Measurements from ENCODE around the gene SLC22A4. TPM values are rescaled to one million over a fixed set of nuclear protein-coding genes. Genes with fewer than 3 reads are reported as not detected.
A peak's percentile ranks its signal among the peaks of the same experiment; 100 is the strongest.

Gene SLC22A4
- total RNA-seq, 2 donors from 2014 or later = 0.68 TPM; not detected in 1

- Histone ChIP-seq H3K4me1 (ENCODE audit: control insufficient read depth, insufficient read depth, low read length) (no peaks in the 10 kb centered on the region), H3K36me3 (ENCODE audit: control insufficient read depth, insufficient read depth, low read length) (no peaks in the 10 kb centered on the region), H3K27me3 (ENCODE audit: control insufficient read depth, insufficient read depth, low read length, poor library complexity, severe bottlenecking) (peaks cover under 1% of the 10 kb centered on the region), H3K27ac (ENCODE audit: low read depth, low read length) (no peak overlapping the region), H3K4me3 (ENCODE audit: low read length) (no peak overlapping the region), H3K9ac (ENCODE audit: extremely low read depth, low read length, poor library complexity, severe bottlenecking) (no peak overlapping the region), H3K9me3 (ENCODE audit: control insufficient read depth, low read length) (no peaks in the 10 kb centered on the region)
- peaks cover 16% of the 10 kb centered on the region for H3K27me3 Mint-ChIP-seq (ENCODE audit: insufficient read depth)
- no peak for DNase-seq
- no peak overlapping the region for H3K4me3 Mint-ChIP-seq
- H3K27ac Mint-ChIP-seq = no peak overlapping the region
- H3K4me1 Mint-ChIP-seq = peaks cover 6% of the 10 kb centered on the region
- no peak for TF ChIP-seq CTCF (conservative IDR thresholded peaks at IDR 0.05)
- 88 to 94% methylated on average over 3 of the region's 3 CpGs for WGBS, 2 experiments (ENCODE audit: insufficient coverage in 1 of 2, insufficient read length in 1 of 2)
- no peaks in the 10 kb centered on the region for H3K36me3 Mint-ChIP-seq (ENCODE audit: low read depth)
- H3K9me3 Mint-ChIP-seq = peaks cover 1% of the 10 kb centered on the region
Observed at GRCh38 chr5:132289097-132289496, 5.1 kb upstream of the SLC22A4 start.

GRCh38 chr5:132291026-132291425 lies 3.2 kb upstream of the SLC22A4 start:
- Mint-ChIP-seq H3K4me3 (no peak overlapping the region), H3K9me3 (peaks cover 1% of the 10 kb centered on the region), H3K36me3 (ENCODE audit: low read depth) (no peaks in the 10 kb centered on the region), H3K27me3 (ENCODE audit: insufficient read depth) (peaks cover 35% of the 10 kb centered on the region), H3K4me1 (peaks cover 6% of the 10 kb centered on the region), H3K27ac (no peak overlapping the region)
- Histone ChIP-seq H3K36me3 (ENCODE audit: control insufficient read depth, insufficient read depth, low read length) (no peaks in the 10 kb centered on the region), H3K27me3 (ENCODE audit: control insufficient read depth, insufficient read depth, low read length, poor library complexity, severe bottlenecking) (peaks cover 20% of the 10 kb centered on the region), H3K9me3 (ENCODE audit: control insufficient read depth, low read length) (no peaks in the 10 kb centered on the region), H3K4me3 (ENCODE audit: low read length) (no peak overlapping the region), H3K4me1 (ENCODE audit: control insufficient read depth, insufficient read depth, low read length) (no peaks in the 10 kb centered on the region), H3K27ac (ENCODE audit: low read depth, low read length) (no peak overlapping the region), H3K9ac (ENCODE audit: extremely low read depth, low read length, poor library complexity, severe bottlenecking) (no peak overlapping the region)
- no peak for TF ChIP-seq CTCF (conservative IDR thresholded peaks at IDR 0.05)
- no peak for DNase-seq
- WGBS, 2 experiments (ENCODE audit: insufficient coverage in 1 of 2, insufficient read length in 1 of 2) = 87 to 93% methylated on average over 2 of the region's 2 CpGs

- Mint-ChIP-seq H3K4me1 (peaks cover 6% of the 10 kb centered on the region), H3K36me3 (ENCODE audit: low read depth) (no peaks in the 10 kb centered on the region), H3K27ac (peak overlapping the region; percentile 97), H3K4me3 (peak overlapping the region; percentile 68), H3K27me3 (ENCODE audit: insufficient read depth) (peaks cover 48% of the 10 kb centered on the region), H3K9me3 (peaks cover 1% of the 10 kb centered on the region)
- peak overlapping the region; percentile 89 for H3K27ac ChIP-seq (ENCODE audit: low read depth, low read length)
- peak; percentile 90 for DNase-seq
- 1 to 5% methylated on average over 16 to 50 of the region's 50 CpGs for WGBS, 2 experiments (ENCODE audit: insufficient coverage in 1 of 2, insufficient read length in 1 of 2)
- peak; percentile 48 for TF ChIP-seq CTCF (conservative IDR thresholded peaks at IDR 0.05)
- H3K27me3 ChIP-seq (ENCODE audit: control insufficient read depth, insufficient read depth, low read length, poor library complexity, severe bottlenecking) = peaks cover 31% of the 10 kb centered on the region
- peak overlapping the region; percentile 71 for H3K9ac ChIP-seq (ENCODE audit: extremely low read depth, low read length, poor library complexity, severe bottlenecking)
- H3K4me1 ChIP-seq (ENCODE audit: control insufficient read depth, insufficient read depth, low read length) = no peaks in the 10 kb centered on the region
- peak overlapping the region; percentile 79 for H3K4me3 ChIP-seq (ENCODE audit: low read length)
- H3K36me3 ChIP-seq (ENCODE audit: control insufficient read depth, insufficient read depth, low read length) = no peaks in the 10 kb centered on the region
- no peaks in the 10 kb centered on the region for H3K9me3 ChIP-seq (ENCODE audit: control insufficient read depth, low read length)
Observed at GRCh38 chr5:132293066-132293991, 865 bp upstream of the SLC22A4 start.
